NT2/D1 (cell line): ENCODE measurements around the gene ZFAND2A.

ENCODE experiments used
- SUZ12 ChIP-seq: IDR thresholded peaks from 2 replicates; pipeline ENCODE4 v1.6.1; 2011; ENCODE audit not compliant: insufficient read length, insufficient read depth; ENCODE audit errors: extremely low read depth
- YY1 ChIP-seq: IDR thresholded peaks from 2 replicates; pipeline ENCODE4 v1.6.1; 2011; ENCODE audit not compliant: insufficient read length, insufficient read depth
- ZNF274 ChIP-seq: IDR thresholded peaks from 2 replicates; pipeline ENCODE4 v1.6.1; 2011; ENCODE audit warnings: mild to moderate bottlenecking, low read depth, low read length

DNA sequence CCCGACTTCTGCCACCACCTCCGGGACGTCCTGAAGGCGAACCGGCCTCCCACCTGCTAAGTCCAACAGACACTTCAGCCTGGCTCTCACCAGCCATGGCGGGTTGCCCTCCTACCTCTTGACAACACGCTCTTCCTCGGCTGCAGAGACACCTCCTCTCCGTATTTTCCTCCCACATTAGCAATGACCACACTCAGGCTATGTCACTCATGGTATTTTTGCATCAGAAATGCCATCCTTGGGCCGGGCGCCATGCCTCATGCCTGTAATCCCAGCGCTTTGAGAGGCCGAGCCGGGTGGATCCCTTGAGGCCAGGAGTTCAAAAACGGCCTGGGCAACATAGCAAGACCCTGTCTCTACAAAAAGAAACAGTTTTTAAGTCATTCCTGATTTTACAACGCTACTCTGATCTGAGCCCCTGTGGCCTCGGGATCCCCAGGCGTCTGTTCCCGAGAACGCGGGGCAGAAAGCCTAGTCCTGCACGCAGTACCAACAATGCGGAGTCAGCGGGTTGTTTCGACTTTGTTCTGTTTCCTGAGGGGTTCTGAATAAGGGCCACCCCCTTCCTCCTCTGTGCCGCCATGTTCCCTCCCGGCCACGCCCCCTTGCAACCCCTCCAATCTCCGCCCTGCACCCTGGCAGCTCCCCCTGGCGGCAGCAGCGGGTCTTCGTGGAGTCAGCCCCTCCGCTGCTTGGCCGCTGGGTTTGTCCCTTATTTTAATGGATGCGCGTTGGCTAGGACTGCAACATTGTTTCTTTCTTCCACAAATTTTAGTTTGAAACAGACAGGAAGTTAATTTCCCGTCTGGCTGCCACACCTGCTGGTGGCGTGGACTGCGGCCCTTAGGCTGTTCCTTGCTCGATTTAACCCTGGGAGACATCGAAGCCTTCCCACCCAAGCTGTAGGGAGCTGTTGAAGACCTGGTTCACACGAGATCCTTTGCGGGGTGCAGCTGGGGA is 9.7 kb upstream of the ZFAND2A start:
- peak; percentile 58 for TF ChIP-seq YY1
- TF ChIP-seq SUZ12 = no peak
- TF ChIP-seq ZNF274 = no peak
